ENCODE results near the gene SCYL1. TPM values are rescaled to one million over a fixed set of nuclear protein-coding genes. Genes with fewer than 3 reads are reported as not detected.
"Not testable (repeated sequence)": the region's sequence is repeated elsewhere in the genome, so short reads cannot be mapped to it uniquely, and the experiment has no call there.

The SCYL1 gene
- polyA plus RNA-seq, 5 donors, result 47.2 to 77.3 (median 55.2) TPM

DNA sequence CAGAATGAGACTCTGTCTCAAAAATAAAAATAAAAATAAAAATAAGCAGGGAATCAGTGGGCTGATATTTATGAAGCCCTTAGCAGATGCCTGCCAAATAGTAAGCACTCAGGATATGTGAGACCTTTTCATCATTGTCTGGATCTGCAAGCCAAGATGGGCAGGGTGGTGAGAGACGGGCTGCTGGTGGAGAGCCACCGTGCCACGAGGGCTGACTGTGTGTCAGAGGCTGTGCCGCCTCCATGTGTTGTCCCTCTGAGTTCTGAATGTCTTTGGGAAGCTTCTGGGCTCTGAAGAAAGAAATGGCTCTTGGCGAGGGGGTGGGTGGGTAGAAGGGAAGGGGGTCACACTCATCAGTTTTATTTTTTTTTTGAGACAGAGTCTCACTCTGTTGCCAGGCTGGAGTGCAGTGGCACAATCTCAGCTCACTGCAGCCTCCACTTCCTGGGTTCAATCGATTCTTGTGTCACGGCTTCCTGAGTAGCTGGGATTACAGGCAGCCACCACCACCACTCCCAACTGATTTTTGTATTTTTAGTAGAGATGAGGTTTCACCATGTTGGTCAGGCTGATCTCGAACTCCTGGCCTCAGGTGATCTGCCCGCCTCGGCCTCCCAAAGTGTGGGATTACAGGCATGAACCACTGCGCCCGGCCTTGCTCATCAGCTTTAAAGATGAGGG is 40.1 kb downstream of the SCYL1 start:
- not testable (repeated sequence) for DNase-seq

DNA sequence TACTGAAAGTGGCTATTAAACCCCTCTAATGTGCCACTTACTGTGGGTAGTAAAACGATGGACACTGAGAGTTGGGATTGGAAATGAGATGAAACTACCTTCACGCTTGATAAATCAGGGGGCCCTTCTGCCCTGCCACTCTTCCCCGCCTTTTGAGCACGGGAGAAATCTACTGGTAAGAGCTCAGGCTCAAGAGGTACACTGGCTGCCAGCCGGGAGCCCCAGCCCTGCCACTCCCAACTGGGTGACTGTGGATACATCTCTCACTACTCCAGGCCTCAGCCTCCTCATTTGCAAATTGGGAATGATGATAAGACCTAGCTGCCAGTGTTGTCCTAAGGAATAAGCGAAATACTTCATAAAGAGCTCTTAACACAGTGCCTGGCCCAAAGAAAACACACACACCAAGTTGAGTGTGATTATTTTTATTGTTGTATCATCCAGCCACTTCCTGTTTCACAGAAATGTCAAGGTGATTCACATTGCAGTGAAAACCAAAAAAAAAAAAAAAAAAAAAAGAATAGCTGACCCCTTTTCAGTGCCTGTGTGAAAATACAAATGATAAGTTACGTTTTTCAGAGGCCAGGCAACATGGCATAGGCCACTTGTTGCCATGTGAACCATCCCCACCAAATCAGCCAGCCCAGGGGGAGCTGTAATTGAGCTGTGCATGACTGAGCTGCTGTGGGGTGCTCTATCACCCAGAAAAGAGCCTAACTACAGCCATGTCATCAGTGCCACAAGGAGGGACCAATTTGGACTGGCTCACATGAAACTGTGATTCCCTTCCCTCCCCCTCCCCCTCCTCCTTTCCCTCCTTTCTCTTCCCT is 41.0 kb downstream of the SCYL1 start:
- DNase-seq, result no peak

DNA sequence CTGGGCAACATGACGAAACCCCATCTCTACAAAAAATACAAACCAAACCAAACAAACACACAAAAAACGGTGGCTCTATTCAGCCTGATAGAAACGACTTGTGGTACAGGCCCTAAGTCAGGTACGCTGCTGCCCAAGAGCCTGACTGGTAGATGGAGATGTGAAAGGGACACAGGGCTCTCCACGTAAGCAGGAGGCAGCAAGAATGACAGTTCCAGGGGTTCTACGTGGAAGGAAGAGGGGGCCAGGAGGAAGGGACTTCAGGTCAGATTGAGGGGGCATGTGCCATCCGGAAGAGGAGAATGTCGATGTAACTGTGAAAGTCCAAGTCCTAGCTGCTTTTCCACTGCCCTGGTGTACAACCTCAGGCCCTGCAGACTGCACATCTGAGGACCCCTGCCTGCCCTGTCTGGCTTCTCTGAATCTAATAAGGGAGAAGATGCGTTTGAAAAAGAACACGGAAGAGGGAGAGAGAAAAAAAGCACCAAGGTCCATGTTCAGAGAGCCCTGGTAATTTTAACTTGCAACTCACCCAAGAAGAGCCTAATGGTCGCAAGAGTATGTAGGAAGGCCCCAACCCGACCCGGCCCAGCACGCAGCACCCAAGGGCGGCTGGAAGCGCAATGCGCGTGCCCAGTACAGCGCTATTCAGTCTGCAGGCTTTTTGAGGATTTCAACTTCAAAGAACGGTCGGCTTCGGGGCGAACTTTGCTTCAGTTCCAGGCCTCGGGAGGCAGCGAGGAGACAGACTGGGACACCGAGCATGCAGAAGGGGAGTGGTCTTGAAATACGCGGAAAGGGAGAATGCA is 44.5 kb downstream of the SCYL1 start:
- DNase-seq, result no peak

DNA sequence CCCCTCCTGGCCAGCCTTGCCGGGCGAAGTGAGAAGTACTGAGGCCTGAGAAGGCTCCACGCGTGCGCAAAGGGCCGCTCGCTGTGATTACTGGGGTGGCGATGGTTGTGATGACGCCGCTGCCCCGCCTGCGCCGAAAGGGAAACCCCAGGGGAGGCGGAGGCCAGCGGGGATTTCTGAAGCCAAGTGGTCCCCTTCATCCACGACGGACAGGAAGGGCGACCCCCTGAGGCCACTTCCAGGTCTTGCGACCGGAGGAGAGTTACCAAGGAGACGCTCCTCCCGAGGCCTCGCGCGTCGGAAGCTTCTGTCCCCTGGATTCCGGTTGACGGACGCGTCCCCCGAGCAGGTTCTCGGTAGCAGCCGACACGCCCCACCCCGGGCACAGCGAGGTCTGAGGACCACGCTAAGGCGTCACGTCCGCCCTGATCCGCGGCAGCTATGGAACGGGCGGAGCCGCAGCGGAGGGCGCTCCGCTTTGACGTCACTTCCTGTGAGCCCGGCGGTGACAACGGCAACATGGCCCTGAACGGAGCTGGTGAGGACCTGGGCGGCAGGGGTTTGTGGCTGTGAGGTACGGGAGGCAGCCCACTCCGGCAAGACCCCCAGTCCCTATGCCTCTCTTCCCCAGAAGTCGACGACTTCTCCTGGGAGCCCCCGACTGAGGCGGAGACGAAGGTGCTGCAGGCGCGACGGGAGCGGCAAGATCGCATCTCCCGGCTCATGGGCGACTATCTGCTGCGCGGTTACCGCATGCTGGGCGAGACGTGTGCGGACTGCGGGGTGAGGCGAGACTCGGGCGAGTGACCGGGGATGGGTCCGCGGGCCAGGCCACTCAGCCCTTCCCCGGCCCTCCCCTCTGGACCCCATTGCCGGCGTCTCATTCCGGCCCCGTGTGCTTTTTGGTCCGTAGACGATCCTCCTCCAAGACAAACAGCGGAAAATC is 45.4 kb downstream of the SCYL1 start, which contains the start of gene ZNRD2:
Gene ZNRD2, plus strand, starts transcription at position 505 of the 946 bp plus-strand sequence. Its CDS starts 15 bp downstream, at position 520.
- DNase-seq, result peak; percentile 98 to 99

DNA sequence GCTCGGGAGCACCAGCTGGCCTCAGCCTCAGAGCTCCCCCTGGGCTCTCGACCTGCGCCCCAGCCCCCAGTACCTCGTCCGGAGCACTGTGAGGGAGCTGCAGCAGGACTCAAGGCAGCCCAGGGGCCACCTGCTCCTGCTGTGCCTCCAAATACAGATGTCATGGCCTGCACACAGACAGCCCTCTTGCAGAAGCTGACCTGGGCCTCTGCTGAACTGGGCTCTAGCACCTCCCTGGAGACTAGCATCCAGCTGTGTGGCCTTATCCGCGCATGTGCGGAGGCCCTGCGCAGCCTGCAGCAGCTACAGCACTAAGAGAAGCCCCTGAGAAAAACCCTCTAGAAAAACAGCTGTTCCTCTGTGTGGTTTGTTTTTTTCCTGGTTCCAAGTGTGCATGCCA is 46.5 kb downstream of the SCYL1 start:
- no peak for DNase-seq

DNA sequence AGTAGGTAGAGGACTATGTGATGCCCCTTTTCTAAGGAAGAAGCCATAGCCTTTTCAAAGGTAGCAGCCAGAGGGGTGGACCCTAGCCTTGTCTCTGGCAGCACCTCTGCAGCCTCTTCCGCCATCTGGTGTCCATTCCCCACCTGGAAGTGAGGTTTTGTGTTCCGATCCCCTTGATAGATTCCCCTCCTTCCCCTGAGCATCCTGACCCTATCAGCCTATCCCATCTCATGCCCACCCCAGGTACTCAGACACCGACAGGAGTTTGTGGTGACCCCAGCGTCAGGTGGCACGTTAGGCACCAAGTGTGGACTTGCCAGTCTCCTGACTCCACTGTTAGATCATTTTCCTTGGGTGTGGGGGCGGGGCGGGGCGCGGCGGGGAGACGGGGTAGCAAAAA is 47.1 kb downstream of the SCYL1 start:
- DNase-seq, result no peak

DNA sequence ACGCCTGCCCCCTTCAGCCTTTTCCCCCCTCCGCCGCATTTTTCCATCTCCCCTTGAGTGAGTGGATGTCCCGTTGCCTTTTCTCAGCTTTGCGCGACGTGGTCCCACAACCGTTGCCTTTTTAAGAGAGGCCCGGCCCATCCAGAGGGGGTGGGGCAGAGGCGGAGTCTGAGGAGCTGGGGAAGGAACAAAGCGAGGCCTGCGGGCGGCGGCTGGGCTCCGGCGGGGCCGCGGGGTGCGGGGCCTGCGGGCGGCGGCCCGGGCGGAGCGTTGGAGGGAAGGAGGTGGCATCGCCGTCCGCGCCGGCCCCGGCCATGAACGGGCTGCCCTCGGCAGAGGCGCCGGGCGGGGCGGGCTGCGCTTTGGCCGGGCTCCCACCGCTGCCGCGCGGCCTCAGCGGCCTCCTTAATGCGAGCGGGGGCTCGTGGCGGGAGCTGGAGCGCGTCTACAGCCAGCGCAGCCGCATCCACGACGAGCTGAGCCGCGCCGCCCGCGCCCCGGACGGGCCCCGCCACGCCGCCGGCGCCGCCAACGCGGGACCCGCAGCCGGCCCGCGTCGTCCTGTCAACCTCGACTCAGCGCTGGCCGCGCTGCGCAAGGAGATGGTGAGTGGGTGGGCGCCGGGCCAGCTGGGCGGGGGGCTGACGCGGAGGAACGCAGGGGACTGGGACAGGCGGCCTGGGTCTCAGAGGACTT is 47.6 kb downstream of the SCYL1 start, which contains the start of gene FAM89B:
Gene FAM89B, plus strand, starts transcription at position 183 of the 696 bp plus-strand sequence. Its CDS starts 132 bp downstream, at position 315.
- DNase-seq, result peak; percentile 85 to 87

DNA sequence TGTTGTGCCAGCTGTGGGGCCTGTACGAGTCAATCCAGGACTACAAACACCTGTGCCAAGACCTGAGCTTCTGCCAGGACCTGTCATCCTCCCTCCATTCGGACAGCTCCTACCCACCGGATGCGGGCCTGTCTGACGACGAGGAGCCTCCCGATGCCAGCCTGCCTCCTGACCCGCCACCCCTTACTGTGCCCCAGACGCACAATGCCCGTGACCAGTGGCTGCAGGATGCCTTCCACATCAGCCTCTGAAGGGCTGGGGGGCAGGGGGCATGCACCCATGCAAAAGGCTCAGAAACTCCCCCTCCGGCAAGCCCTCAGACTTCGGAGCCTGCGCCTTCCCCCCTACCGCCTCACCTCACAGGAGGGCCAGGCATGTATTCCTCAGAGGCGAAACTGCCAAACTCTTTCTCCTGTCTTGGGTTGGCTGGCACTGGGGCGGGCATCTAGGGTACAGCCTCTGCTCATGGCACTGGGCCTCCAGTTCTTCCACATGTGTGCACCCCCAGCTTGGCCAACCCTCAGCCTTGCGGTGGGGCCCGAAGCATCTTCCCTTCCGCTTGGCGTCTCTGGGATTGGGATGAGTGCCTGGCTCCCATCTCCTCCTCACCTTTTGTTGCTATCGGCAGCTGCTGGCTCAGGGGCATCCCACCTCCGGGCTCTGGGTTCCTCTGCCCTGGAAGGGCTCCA is 48.7 kb downstream of the SCYL1 start:
- DNase-seq, result no peak

DNA sequence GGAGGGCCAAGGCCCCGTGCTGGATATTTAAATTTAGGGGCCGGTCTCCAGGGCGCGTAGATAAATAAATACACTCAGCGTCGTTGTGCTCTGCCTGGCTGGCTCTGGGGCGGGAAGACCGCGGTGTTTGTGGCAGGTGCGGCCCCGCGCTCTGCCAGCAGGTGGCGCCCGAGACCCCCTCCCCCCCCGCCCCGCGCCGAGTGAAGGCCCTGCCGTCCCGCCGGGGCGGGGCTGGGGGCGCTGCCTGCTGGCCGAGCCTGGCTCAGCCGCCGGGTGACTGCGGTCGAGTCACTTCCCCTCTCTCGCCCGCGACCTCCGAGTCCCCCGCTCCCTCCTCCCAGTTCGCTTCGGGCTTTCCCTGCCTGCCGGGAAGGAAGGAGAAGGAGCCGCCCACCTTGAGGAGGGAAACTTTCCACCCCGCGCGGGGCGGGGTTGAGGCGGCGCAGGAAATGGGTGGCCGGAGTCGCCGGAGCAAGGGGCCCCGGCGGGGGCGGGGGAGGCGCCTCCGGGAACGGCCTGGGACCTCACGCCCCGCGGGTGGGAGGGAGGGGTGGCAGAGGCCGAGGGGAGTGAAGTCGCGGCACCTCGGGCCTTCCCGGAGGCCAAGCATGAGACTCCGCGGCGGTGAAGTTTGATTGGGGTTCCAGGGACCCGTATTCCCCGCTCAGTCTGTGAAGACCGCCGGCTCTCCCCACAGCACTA is 49.4 kb downstream of the SCYL1 start:
- DNase-seq, result peak; percentile 82

DNA sequence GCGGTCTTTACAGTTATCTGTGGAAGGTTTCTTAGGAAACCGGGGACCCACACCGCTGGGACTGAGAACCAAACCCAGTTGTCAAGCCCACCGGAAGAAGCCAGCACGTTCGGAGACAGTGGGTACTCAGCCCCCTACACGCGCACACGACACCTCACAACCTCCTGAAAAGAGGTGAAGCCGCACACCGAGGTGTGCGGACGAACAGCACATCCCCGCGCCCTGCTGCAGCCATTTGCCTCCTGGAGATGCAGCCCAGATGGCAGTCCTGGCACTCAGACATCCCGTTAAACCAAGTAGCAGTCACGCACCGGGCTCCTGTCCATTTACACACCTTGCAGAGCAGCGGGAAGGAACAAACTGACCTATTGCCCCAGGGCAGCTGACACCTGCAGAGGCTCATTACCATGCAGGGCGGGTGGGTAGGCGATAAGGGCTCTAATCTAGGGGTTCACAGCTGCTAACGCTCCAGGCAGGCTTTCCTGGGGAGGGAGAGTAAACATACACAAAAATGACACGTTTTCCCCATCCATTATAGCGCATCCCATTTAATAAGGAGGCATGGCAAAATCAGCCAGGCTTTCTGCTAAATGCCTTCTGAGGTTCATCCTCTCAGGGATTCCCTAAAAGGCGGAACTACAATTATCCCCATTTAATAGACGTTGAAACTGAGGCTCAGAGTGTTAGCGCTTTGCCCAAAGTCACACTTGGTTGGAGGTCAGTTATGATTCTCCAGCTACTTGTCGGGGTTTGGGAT is 50.1 kb downstream of the SCYL1 start:
- DNase-seq, result no peak

DNA sequence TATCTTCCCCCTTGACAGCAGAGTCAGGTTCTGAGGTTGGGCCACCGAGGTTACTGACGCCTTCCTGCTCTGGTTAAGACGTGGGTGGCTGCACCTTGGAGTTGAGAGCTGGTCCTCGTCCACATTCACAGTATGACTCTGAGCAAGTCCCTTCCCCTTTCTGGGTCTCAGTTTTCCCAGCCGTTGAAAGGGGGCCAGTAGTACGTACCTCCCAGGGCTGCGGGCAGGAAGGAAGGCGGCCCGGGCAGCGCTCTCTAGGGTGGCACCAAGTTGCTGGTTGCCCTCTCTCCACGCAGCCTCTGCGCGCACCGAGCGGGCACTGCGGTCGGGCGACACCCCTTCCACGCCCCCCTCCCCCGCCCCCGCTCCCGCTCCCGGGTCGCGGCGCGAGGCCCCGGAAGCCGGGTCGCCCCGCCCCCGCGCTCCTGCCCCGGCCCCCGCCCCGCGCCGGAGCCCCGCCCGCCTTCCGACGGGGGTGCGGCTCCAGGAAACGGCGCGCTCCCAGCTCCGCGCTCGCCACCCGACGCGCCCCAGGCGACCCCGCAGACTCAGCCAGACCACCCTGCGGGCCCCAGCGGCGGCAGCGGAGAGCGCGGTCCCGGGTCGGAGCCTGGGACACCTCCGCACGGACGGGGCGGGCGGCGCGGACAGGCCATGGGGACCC is 50.8 kb downstream of the SCYL1 start, which contains the start of gene EHBP1L1:
Gene EHBP1L1, plus strand, starts transcription at position 486 of the 664 bp plus-strand sequence. CDS start 250 bp downstream, outside the sequence.
- DNase-seq, result no peak

DNA sequence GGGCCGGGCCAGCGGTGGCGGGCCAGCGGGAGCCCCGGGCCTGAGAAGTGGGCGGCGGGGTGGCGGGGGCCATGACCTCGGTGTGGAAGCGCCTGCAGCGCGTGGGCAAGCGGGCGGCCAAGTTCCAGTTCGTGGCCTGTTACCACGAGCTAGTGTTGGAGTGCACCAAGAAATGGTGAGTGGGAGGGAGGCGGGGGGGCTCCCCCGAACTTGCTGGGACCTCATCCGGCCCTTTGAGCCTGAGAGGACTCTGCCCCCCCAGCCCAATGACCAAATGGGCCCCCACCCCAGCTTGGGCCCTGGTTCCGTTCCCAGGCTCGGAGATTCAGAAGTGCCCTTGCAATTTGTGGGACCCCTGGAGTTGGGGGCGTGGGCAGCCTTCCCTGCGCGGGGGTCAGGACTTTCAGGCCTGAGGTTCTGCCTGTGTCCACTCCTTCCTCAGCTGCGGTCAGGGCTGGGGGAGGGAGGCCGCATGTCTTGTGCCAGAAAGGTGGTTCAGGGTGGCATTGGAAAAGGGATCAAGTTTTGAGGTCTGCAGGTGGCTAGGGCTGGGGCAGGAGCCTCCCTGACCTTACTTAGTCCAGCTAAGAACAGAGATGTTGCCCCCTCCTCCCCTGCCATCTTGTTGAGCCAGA is 51.5 kb downstream of the SCYL1 start:
- no peak for DNase-seq

DNA sequence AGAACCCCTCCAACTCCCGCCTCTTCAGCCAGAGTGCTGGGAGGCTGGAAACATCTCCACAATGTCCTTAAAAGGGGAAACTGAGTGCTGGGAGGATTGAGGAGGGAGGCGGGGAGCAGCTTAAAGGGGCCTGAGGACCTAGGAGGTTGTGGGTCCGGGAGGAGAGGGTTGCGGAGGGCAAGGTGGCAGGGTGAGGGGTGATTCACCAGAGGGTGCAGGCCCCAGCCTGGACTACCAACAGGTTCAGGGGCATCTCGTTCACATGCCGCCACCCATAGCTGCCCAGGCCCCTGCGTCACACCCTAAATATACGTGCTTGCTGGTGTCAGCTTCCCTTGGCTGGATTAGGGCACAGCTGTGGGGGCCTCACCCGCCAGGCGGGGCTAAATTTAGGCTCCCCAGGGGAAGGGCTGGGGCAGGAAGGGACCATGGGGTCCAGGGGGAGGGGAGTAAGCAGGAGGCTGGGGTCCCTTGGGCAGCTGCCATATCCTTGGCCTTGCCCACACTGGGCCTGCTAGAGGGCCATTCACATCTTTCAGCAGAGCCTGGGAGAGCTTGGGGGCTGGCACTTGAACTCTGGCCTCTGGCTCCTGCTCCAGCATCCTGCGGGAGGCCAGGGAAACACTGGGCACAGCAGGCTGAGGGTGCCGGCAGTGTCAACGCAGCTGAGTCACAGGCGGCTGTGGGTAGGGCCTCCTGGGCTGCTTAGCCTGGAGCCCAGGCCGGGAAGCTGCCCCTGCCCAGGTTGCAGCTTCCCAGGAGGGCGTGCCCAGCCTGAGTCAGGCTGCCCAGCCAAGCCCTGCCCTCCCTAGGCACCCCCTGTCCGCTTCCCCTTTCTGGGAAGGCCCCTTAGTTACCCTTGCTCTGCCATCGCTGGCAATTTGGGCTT is 52.2 kb downstream of the SCYL1 start:
- no peak for DNase-seq

DNA sequence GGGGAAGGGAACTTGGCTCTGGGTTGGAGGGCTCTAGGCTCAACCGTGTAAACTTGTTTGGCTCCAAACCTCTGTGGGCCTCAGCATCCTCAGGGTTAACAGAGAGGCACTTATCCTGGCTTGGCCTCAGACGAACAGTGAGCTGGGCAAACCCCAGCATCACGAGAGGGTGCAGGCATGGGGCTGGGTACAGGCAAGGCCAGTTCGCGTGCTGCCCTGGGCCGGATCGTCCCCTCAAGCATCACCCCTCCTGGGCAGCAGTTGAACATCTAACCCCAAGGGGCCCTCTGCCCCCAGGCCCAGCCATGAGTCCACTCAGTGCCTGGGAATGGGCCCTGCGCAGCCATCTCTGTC is 52.9 kb downstream of the SCYL1 start:
- no peak for DNase-seq

DNA sequence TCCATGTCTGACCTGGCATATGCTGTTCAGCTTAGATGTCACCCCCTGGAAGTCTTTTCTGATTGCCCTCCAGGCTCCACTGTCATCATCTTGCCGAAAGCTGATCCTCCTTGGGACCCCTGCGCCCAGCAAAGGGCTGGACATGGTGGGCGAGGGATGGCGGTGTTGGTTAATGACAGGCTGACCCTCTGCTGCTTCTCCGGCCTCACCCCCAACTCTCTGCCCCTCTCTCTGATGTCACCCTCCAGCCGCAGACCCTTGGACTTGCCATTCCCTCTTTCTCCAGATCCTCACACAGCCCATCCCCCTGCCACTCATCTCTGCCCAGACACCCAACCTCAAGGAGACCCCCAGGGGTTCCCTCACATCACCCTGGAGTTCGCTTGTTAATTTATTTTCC is 53.3 kb downstream of the SCYL1 start:
- DNase-seq, result no peak

DNA sequence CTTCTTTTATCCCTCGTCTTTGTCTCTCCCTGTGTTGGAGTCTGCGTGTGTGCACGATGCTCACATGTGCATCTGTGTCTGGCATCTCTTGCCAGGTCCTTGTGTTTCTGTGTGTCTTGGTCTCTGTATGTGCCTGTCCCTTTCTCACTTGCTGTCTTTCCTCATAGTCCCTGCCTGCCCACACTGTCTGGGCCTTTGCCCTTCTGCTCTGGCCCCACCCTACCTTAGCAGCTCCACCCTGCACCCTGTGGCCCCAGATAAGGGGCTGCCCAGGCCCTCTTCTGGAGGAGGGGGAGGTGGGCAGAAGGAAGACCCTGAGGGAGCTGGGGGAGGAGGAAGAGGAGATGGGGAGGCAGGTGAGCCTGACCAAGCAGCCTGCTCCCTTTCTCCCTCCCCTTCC is 53.8 kb downstream of the SCYL1 start:
- no peak for DNase-seq

Data from right lung (tissue), 5 donors.